Right lobe of liver (tissue), 4 donors: ENCODE data around the gene C12orf57.

Experiments used
- POLR2A ChIP-seq: fragments of 450-650 bp; IDR thresholded peaks from one replicate; pipeline ENCODE4 v1.6.1; 2017; ENCODE audit warnings: antibody characterized with exemption, mild to moderate bottlenecking
- TF ChIP-seq, protein P1 (sequence below), 4 donors: fragments of 200-600 bp in 3 of 4; fragments of 450-650 bp in 1 of 4; IDR thresholded peaks; one replicate each; pipeline versions ENCODE4 v1.5.1 to v1.8.0; 2016 to 2022; ENCODE audit warnings: antibody characterized with exemption in 4 of 4, mild to moderate bottlenecking in 2 of 4
- donor health status: DM: no; HTN: no; CAD: no.
- donor health status: DM: no; HTN: no; CAD: no.
- donor health status: DM: no; HTN: yes; CAD: no.

DNA sequence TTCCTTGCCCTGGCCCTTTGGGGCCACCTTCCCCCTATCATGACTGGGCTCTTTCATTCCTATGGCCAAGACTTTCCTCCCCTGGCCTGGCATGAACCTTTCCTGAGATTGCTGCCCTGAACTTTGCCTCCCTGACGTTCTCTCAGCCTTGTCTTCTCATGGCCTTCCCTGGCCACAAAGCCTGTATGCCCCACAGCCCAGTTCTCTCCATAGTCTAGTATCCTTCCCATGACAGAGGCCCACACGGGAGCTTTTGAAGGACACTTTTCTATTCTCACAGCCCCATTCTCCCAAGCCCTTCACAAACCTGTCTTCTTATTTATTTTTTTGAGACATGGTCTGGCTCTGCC lies 4.7 kb upstream of the C12orf57 start:
- TF ChIP-seq, protein P1, sequence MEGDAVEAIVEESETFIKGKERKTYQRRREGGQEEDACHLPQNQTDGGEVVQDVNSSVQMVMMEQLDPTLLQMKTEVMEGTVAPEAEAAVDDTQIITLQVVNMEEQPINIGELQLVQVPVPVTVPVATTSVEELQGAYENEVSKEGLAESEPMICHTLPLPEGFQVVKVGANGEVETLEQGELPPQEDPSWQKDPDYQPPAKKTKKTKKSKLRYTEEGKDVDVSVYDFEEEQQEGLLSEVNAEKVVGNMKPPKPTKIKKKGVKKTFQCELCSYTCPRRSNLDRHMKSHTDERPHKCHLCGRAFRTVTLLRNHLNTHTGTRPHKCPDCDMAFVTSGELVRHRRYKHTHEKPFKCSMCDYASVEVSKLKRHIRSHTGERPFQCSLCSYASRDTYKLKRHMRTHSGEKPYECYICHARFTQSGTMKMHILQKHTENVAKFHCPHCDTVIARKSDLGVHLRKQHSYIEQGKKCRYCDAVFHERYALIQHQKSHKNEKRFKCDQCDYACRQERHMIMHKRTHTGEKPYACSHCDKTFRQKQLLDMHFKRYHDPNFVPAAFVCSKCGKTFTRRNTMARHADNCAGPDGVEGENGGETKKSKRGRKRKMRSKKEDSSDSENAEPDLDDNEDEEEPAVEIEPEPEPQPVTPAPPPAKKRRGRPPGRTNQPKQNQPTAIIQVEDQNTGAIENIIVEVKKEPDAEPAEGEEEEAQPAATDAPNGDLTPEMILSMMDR (IDR thresholded peaks at IDR 0.05): no peak
- TF ChIP-seq POLR2A: no peak
